ENCODE data around the gene SEPTIN5.

The SEPTIN5 gene

DNA sequence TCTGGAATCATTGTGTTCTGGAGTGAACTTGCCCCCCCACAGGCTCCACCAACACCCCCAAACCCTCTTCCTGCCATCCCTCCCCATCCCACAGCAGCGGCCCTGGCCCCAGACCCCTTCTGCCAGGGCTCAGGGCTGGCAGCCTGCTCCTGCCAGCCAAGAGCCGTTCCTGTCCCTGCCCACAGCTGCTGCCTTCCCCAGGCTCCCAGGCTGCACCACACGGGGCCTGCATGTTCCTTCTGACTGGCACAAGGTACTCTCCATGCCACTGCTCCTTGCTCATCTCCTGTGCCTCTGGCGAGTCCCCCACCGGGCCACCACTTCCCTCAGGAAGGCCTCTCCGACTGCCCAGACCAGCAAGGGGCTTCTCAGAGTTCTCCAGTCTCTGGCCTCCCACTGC is 14.0 kb downstream of the SEPTIN5 start:
- peaks cover 13 to 24% of the 10 kb centered on the region in 2 experiments for H3K4me1 ChIP-seq (ENCODE audit: control insufficient read depth in 1 of 2, insufficient read depth in 1 of 2, low read depth in 1 of 2, low read length in 1 of 2)
- H3K27me3 ChIP-seq = peaks cover 68% of the 10 kb centered on the region
- H3K36me3 ChIP-seq = peaks cover 17% of the 10 kb centered on the region
- H3K27ac ChIP-seq = no peak overlapping the region
- TF ChIP-seq, protein P1, sequence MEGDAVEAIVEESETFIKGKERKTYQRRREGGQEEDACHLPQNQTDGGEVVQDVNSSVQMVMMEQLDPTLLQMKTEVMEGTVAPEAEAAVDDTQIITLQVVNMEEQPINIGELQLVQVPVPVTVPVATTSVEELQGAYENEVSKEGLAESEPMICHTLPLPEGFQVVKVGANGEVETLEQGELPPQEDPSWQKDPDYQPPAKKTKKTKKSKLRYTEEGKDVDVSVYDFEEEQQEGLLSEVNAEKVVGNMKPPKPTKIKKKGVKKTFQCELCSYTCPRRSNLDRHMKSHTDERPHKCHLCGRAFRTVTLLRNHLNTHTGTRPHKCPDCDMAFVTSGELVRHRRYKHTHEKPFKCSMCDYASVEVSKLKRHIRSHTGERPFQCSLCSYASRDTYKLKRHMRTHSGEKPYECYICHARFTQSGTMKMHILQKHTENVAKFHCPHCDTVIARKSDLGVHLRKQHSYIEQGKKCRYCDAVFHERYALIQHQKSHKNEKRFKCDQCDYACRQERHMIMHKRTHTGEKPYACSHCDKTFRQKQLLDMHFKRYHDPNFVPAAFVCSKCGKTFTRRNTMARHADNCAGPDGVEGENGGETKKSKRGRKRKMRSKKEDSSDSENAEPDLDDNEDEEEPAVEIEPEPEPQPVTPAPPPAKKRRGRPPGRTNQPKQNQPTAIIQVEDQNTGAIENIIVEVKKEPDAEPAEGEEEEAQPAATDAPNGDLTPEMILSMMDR (IDR thresholded peaks at IDR 0.05) = no peak
- no peak overlapping the region for H3K4me3 ChIP-seq (ENCODE audit: low read depth in 1 of 2, low read length in 1 of 2)
- H3K9me3 ChIP-seq = no peaks in the 10 kb centered on the region

DNA sequence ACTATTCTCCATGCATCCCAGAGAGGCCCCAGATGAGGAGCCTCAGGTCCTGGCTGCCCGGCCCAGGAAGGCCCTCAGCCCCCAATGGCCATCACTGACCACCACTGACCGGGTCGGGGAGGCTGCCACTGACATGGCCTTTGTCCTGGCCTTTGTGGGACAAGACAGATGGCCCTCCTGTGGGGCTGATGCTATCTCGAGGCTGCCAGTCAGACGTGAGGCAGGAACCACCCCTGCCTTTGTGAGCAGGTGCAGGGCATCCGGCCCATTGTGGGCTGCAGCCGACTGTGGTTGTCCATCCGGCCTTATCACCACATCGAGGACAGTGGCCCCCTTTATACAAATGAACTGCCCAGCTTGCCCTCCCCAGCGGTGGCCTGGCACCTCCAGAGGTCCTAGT is 14.5 kb downstream of the SEPTIN5 start:
- Histone ChIP-seq H3K36me3 (peaks cover 12% of the 10 kb centered on the region), H3K4me1 (ENCODE audit: control insufficient read depth in 1 of 2, insufficient read depth in 1 of 2, low read depth in 1 of 2, low read length in 1 of 2) (peaks cover 7 to 18% of the 10 kb centered on the region in 2 experiments), H3K9me3 (no peaks in the 10 kb centered on the region), H3K4me3 (ENCODE audit: low read depth in 1 of 2, low read length in 1 of 2) (no peak overlapping the region), H3K27ac (no peak overlapping the region), H3K27me3 (peaks cover 68% of the 10 kb centered on the region)
- TF ChIP-seq, protein P1 (IDR thresholded peaks at IDR 0.05) = no peak

DNA sequence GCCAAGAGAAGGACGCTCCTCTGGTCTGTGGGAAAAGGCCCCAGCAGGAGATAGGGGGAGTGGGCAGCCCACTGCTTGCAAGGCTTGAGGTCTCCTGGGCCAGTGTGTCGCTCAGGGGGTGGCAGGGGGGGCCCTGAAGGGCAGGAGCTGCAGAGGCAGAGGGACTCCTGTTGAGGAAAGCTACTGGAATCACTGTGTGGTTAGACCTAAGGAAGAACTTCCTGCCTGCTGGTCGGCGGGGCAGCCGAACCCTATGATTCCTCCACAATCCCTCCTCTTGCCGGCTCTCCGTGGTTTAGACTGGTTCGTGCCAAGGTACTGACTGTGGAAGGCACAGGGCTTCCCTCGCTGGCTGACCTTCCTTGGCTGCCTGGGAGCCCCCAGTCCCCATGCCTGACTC is 15.2 kb downstream of the SEPTIN5 start:
- TF ChIP-seq, protein P1 (IDR thresholded peaks at IDR 0.05) = no peak

DNA sequence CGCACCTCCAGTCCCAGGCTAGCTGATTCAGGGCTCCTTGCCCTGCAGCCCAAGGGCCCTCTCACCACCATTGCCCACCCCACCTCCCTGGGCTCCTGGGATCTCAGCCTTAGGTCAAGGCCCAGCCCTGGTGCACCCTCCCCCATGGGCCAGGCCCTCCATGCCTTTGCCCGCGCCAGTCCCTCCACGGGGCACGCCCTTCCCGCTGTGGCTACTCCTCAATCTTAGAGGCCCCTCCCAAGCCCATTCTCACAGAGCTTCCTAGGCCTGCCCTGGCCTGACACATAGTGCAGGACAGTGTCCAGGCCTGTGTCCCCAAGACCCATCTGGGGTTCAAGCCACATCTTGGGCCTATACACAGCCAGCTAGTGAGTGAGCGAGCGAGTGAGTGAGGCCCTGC is 15.9 kb downstream of the SEPTIN5 start:
- Histone ChIP-seq H3K9me3 (no peaks in the 10 kb centered on the region), H3K27ac (no peak overlapping the region), H3K27me3 (peaks cover 62% of the 10 kb centered on the region), H3K36me3 (peaks cover under 1% of the 10 kb centered on the region), H3K4me1 (ENCODE audit: control insufficient read depth in 1 of 2, insufficient read depth in 1 of 2, low read depth in 1 of 2, low read length in 1 of 2) (peaks cover 6 to 9% of the 10 kb centered on the region in 2 experiments), H3K4me3 (ENCODE audit: low read depth in 1 of 2, low read length in 1 of 2) (no peak overlapping the region)
- TF ChIP-seq, protein P1 (IDR thresholded peaks at IDR 0.05) = no peak

More for the DNA sequence above, 15.2 kb downstream of the SEPTIN5 start:
- H3K27ac ChIP-seq = no peak overlapping the region
- peaks cover 68% of the 10 kb centered on the region for H3K27me3 ChIP-seq
- no peak overlapping the region for H3K4me3 ChIP-seq (ENCODE audit: low read depth in 1 of 2, low read length in 1 of 2)
- H3K9me3 ChIP-seq = no peaks in the 10 kb centered on the region
- H3K36me3 ChIP-seq = peaks cover 7% of the 10 kb centered on the region
- H3K4me1 ChIP-seq (ENCODE audit: control insufficient read depth in 1 of 2, insufficient read depth in 1 of 2, low read depth in 1 of 2, low read length in 1 of 2) = peaks cover 6 to 11% of the 10 kb centered on the region in 2 experiments

DNA sequence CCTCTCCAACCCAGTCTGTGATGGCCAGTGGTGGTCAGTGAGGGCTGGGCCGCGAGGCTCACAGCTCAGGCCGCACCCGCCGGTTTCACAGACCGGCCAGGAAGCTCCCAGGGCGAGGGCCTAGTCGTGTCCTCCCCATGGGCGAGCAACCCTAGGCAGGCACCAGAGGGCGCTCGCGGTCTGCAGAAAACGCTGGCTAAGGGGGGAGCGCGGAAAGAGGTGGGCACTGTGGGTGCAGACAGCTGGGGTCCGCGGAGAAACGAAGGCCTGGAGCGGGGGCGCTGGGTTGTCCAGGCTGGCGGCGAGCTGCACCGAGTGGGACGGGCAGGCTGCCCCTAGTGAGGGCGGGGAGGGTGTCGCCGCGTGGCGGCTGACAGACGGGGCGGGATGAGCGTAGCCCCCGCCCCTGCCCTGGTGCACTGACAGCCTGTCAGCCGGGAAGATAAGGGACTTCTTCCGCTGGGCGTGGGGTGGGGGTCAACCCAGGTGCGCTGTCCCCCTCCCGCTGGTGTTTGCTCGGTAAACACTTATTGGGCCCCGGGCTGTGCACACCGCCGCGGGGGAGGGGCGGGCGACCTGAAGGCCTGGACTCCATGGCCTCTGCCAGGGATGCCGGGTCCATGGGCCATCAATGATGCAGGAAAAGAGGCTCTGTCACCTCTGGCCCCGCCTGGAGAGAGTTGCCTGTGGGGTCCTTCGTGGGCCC is 16.5 kb downstream of the SEPTIN5 start:
- H3K36me3 ChIP-seq = no peaks in the 10 kb centered on the region
- peaks cover 6 to 9% of the 10 kb centered on the region in 2 experiments for H3K4me1 ChIP-seq (ENCODE audit: control insufficient read depth in 1 of 2, insufficient read depth in 1 of 2, low read depth in 1 of 2, low read length in 1 of 2)
- peaks cover 58% of the 10 kb centered on the region for H3K27me3 ChIP-seq
- no peak overlapping the region for H3K27ac ChIP-seq
- TF ChIP-seq, protein P1 (IDR thresholded peaks at IDR 0.05) = peak; percentile 92
- H3K9me3 ChIP-seq = no peaks in the 10 kb centered on the region
- peak overlapping the region; percentile 28 to 55 for H3K4me3 ChIP-seq (ENCODE audit: low read depth in 1 of 2, low read length in 1 of 2)

Data from neutrophil (primary cell).